HG03280 (cell line): ENCODE data around the gene DOCK9.

Experiments used
- ATAC-seq: cut with Tn5 transposase; IDR thresholded peaks from one replicate; pipeline ENCODE4 v1.9.1; 2021; ENCODE audit warnings: mild to moderate bottlenecking, moderate library complexity; ENCODE audit not compliant: unreplicated experiment

The DOCK9 gene, protein sequence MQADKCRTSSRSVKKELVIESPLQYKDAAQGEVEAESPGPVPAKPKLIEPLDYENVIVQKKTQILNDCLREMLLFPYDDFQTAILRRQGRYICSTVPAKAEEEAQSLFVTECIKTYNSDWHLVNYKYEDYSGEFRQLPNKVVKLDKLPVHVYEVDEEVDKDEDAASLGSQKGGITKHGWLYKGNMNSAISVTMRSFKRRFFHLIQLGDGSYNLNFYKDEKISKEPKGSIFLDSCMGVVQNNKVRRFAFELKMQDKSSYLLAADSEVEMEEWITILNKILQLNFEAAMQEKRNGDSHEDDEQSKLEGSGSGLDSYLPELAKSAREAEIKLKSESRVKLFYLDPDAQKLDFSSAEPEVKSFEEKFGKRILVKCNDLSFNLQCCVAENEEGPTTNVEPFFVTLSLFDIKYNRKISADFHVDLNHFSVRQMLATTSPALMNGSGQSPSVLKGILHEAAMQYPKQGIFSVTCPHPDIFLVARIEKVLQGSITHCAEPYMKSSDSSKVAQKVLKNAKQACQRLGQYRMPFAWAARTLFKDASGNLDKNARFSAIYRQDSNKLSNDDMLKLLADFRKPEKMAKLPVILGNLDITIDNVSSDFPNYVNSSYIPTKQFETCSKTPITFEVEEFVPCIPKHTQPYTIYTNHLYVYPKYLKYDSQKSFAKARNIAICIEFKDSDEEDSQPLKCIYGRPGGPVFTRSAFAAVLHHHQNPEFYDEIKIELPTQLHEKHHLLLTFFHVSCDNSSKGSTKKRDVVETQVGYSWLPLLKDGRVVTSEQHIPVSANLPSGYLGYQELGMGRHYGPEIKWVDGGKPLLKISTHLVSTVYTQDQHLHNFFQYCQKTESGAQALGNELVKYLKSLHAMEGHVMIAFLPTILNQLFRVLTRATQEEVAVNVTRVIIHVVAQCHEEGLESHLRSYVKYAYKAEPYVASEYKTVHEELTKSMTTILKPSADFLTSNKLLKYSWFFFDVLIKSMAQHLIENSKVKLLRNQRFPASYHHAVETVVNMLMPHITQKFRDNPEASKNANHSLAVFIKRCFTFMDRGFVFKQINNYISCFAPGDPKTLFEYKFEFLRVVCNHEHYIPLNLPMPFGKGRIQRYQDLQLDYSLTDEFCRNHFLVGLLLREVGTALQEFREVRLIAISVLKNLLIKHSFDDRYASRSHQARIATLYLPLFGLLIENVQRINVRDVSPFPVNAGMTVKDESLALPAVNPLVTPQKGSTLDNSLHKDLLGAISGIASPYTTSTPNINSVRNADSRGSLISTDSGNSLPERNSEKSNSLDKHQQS (N-terminal part only)

DNA sequence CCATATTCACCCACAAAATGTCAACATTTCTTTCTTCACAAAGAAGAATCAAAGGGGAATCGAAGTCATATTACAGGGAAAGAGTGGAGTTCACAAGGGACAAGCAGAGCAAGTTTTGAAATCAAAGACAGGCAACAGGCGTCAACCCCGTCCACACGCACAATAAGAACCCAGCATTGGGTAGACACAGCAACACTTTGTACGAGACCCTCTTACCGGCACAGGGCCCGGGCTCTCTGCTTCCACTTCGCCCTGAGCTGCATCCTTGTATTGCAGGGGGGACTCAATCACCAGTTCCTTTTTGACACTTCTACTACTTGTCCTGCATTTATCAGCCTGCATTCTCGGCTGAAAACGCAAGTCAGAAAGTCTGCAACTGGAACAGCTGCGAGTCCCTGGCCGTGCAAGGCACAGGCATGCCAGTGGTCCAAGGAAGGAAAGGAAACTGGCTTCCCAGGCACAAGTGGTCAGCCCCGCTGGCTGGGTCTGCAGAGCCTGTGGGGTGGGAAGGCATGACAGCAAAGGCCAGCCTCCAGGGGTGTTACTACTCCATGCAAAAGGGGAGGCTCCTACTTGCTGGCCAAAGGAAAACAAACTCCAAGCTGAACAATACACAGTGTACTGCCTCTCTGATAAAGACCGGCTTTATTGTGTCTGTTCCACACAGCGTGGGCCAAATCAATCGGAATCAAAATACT lies at the start of gene DOCK9:
Gene DOCK9 (minus strand): TSS at position 497 of the 698 bp plus-strand sequence. CDS start 155 bp downstream, at position 342.
- ATAC-seq = no peak

DNA sequence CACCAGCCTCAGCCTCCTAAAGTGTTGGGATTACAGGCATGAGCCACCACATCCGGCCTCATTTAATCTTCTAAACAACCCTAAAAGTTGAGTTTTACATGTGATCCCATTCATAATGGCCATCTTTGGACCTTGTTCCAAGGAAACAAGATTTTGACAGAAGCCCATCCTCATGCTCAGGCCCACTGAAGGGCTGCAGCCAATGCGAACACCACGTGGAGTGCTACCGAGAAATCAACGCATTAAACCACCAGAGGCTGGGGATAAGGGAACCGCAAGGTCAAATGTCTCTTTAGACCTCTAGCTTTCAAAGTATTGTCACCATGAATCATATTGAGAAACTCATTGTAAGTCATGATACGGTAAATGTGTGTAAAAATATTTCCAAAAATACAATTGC lies 49.4 kb upstream of the DOCK9 start:
- ATAC-seq = no peak

DNA sequence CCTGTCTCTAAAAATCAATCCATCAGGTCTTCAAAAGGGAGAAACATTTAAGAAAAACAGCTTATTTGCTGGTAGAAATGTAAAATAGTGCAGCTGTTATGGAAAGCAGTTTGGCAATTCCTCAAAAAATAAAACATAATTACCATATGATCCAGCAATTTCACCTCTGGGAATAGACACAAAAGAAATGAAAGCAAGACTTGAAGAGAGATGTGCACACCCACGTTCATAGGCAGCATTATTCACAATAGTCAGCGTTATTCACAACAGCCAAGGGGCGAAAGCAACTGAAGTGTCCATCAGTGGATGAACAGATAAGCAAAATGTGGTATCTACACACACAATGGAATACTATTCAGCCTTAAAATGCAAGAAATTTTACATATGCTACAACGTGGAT lies 45.1 kb upstream of the DOCK9 start:
- ATAC-seq = no peak

DNA sequence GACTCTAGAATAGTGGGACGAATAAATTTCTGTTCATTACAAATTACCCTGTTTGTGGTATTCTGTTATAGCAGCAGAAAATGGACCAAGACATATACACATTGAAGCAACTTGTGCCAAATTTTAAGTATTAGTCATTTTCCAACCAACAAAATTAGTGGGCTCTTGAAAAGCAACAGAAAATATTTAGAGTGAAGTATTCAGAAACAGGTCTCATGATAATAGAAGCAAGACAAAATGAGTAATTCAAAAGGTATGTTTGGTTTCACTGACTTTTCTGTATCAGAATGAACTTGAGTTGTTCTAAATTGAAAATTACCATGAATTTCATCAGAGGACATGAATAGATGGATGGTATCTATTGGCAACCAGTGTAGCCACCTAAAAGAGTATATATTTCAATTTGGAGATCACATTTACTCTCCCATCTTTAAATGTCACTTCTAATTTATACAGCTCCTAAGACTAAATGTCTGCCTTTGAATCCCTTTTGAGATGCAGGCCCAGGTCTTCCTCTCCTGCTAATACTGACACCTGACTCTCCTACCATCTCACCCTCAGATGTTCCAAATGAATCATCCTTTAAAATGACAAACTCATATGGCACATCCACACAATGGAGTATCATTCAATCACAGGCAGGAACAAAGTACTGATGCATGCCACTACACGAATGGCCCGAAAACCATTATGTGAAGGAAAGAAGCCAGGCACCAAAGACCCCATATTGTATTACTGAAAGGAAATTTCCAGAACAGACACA lies 40.7 kb upstream of the DOCK9 start:
- no peak for ATAC-seq

DNA sequence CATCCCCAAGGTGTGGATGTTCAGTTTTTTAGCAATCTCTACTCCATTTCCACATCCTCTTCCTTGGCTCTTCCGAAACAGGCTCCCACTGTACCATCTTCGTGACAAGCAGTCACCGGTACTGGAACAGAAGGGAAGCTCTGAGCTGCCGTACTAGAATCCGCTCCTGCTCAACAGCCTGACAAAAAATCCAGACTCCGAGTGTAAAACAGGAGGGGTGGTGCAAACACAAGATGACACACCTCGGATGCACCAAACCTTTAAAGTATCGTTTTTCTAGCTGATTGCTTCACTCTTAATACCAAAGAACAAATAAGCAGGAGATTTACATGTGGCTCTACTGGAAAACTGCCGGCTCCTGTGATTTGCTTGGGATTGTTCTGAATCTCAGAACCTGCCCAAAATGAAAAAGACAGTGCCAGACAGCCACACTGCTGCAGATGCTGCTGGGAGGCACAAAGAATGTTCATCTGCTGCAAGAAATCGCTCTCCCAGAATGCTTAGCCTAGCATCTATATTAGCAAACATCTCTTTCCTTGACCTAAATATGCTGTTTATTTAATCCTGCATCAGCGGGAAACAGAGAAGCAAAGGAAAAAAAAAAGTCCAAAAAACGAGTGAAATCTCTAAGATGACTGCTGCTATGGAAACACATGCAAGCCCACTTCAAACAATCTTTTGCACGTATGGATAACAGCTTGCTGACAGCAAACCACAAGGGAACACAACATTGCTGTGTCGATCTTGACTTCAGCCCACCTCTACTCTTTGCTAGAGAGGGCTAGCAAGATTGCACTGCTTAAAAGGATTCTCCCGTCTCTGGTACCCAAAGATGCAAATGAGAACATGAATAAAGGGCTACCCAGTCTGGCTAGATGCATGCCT lies 38.0 kb upstream of the DOCK9 start:
- no peak for ATAC-seq

DNA sequence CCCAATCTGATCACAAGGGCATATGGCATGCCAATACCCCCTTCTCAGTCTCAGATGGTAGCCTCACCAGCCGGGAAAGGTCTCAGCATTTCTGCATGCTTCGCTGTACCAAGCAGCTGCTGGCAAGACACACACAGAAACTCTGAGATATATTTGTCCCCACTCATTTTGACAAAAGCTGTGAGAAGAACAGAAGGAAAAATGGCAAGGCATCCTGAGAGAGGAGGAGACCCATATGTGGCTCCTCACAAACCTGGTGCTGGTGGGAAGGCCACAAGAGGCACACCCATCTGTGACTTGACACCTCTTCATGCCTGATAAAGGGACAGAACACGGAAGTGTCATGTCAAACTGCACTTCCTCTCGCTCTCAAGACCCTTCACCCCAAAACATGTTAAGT lies 36.7 kb upstream of the DOCK9 start:
- ATAC-seq = no peak

DNA sequence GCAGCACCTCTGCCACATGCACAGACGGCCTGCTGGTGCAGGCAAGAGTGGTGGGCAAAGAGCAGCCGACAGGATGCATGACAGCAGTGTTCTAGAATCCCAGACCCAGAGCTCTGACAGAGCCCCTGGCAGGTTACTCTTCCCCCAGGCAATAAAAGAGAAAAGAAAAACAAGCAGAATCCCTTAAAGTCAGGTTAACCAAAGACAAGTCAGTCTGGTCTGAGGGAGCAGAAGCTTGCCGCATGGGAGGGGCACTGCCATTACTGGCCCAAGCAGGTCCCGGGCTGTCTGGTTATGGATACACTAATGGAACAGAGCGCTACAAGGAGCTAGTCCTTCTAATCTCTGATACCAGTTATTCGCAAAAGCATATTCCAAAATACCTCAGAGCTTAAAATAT lies 36.1 kb upstream of the DOCK9 start:
- no peak for ATAC-seq

DNA sequence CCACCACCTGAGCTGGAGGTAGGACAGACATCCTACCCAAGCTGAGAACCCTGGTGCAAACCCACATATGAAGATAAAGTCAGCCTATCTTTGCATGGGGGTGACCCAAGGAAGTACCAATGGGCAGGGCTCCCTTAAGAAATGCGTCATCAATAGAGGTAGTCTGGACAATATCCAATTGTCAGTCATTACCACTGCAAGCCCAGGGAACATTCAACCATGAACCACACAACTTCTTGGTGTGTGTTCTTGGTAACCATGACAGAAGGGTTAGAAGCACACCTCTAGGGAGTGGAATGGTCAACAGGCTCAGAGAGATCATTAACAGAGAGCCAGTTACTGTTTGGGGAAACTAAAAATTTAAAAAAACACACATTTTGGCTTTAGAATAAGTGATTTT lies 34.7 kb upstream of the DOCK9 start:
- no peak for ATAC-seq

DNA sequence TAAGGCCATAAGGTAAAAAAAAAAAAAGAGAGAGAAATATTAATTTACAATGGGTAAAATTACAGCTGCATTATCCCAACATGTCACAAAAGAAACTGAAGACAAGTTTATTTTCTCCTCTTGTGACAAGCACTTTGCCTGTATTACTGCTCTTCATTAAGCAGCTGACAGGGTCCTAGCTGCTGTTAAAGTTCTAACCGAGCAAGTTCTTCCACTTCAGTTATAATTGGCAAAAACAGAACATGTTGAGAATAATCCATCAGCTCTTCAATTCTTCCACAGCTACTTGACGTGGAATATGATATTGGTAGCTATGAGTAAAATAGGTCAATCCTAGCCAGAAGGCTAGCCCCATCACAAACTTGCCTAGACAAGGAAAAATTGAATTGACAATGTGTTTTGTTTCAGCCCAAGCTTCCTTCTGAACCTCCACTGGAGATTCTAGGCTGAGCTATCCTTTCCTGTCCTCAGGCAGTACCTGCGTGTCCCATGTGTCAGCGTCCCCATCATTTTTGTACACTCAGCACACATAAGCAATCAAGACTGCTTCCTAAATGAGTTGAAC lies 32.2 kb upstream of the DOCK9 start:
- ATAC-seq = no peak

DNA sequence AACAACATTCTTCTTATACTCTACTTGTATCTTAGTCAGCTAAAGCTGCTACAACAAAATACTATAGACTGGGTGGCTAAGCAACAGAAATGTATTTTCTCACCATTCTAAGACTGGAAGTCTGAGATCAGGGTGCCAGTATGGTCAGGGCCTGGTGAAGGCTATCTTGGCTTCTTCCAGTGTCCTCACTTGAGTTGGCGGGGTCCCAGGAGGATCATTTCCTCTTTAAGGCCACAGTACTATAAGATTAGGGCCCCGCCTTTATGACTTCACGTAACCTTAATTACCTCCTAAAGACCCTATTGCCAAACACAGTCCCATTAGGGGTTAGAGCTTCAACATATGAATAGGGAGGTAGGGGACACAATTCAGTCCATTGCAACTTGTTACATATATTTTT lies 30.7 kb upstream of the DOCK9 start:
- ATAC-seq = no peak

DNA sequence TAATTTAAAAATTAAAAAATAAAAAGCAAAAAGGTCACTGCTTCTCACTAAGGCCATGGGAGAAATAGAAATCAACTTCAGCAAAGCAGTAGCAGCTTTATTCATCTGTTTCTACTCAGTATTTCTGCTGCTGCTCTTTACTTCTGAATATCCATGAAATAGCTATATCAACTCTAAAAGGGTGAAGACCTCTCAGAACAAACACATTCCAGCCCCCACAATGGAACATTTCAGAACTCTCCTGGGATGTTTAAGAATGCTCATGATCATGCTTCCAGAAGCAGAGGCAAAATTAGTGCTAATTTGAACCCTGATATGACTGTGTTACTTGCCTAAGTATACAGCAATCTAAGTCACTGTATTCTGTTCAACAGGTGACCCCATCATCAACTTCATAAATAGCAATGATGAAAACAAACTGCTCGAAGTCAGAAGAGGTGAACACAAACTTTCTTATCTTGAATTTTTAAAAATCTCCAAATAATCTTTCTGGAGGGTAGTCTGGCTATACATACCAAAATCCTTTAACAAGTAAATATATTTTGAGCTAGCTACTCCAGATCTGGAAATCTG lies 29.6 kb upstream of the DOCK9 start:
- no peak for ATAC-seq

DNA sequence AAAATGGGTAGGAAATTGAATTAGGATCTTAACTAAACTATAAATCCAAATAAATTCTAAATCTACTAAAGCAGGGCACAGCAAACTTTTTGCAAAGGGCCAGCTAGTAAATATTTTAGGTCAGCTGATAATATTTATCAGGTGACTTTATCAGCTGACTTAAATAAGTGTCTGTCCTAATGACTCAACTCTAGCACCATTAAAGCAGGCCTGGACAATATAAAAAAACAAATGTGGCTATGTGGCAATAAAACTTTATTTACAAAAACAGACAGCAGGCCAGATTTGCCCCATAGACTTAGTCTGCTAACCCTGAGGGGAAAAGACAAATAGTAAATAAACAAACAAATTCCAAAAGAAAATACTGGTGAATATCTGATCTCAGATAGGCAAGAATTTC lies 27.7 kb upstream of the DOCK9 start:
- no peak for ATAC-seq

DNA sequence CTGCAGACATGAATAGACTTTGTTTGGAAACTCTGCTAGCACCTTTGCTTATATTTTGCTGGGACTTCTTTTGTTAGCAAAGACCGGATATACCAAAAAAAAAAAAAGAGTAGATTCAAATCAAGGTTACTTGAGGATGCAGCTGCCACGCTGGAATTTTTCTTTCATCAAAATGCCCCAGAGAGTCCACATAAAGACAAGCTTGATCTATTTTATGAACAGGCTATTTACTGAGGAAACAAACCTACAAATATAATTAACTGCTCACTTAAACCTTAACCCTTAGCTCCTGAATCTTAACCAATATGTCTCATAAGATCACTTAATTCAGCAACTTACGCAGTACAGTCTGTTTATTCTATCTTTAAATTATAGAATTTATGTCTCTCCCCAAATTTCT lies 27.1 kb upstream of the DOCK9 start:
- ATAC-seq = no peak

DNA sequence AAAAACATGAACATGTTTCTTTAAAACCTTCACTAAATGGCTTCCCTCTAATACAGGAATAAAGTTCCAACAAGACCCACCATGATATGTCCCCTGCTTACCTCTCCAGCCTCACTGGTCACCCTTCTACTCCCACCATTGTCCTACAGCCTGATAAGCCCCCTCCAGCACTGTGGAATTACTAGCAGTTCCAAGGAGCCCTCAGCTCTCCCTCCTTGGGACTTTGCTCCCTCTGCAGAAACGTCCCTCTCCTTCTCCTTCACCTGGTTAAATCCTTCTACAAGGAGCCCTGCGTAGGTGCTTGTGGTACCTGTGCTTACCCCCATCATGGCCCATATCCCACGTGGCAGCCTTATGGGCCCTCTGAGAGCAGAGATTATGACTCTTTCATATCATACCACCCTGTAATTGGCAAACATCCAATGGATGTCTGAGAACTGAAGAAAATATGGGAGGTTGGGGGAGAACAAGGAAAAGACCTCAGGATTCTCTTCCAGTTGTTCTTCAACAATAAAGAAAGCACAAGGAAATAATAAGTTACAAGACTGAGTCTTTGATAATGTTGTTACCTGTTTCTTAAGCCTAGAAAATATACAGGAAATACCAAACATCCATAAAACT lies 26.1 kb upstream of the DOCK9 start:
- ATAC-seq = no peak

DNA sequence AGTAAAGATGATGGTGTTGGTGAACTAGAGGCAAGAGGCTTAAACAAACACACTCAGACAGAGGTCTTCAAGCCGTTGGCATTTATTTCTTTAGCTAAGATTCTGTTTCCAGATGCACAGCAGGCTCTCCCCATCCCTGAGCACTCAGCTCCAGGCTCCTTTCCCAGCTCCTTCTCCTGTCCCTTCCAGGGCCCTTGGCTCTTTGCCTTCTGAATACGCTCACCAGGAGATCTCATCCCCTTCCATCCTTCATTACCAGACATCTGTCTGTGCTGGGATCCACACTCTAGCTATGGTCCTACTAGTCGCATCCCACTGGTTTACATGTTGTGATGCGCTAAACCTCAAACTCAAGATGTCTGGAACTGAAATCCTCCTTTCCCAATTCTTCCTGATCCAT lies 25.3 kb upstream of the DOCK9 start:
- ATAC-seq = no peak

DNA sequence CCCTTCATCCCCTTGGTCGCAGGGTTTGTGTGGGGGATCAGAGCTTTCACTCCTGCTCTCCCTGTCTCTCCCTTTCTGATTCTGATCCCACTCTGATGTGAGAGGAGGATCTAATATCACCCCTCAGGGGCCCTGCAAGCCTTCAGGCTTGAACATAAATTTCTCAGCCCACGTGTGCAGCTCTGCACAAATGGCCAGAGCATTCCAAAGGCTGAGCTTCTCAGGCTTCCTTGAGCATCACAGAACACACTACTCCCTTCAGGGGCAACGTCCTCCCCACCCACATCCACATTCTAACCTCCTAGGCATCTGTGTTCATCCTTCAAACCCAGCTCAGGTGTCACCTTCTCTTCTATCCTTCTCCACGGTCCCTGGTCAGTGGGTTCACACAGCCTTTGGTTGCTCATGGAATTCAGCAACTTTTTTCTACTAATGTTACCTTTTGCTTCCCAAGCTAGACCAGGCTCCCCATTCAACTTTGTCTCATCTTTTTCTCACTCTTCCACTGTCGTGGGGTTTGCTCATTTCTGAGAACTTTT lies 24.4 kb upstream of the DOCK9 start:
- no peak for ATAC-seq

DNA sequence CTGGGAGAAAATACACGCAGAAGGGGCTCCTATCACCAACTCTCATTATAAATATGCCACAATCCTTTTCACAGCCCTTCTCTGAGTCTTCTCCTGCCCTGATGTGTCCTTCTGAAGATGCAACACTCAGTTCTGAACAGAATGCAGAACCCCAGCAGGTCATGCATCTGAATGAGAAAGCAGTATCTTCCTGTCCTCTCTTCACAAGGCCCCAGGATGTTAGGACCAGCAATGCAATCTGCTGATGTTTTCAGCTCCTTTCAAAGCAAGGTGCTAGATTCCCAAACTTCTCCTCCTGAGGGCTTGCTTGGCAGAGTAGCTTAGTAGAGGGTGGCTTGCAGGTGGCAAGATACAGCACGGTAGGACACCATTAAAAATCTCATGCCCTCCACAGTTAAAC lies 22.3 kb upstream of the DOCK9 start:
- ATAC-seq = no peak

DNA sequence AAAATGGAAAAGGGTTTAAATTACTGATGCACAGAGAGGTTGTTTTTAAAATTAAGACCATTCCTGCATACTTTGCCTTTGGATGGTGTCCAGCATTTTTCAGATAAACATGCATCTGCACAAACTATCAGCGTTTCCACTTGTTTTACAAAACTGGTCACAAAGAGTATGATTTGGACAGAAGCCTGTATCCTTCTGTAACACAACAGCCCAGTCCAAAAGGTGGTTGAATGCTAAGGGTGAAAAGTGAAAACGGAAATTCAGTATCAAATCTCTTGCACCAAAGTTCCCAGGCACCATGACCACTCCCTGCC lies 21.7 kb upstream of the DOCK9 start:
- ATAC-seq = no peak
